SK-N-MC (cell line): ENCODE results near the gene TAS2R16.

Experiments used
- EZH2 ChIP-seq: fragments of 200-600 bp; sonication (generic); IDR thresholded peaks from one replicate; pipeline ENCODE4 v1.6.1; 2017; ENCODE audit warnings: antibody characterized with exemption
- POLR2AphosphoS5 ChIP-seq: IDR thresholded peaks from 2 replicates; pipeline ENCODE4 v1.6.1; 2012; ENCODE audit warnings: mild to moderate bottlenecking, low read depth, low read length, borderline replicate concordance

GRCh38 chr7:123034106-123034505 lies 38.6 kb upstream of the TAS2R16 start:
- TF ChIP-seq POLR2AphosphoS5 (no peak), EZH2 (no peak)
